C4-2B (cell line): ENCODE data around the gene MRGPRX1.

Experiments
- CTCF ChIP-seq: fragments of 450-650 bp; conservative IDR thresholded peaks from 2 replicates; pipeline ENCODE4 v1.5.1; 2017; ENCODE audit warnings: mild to moderate bottlenecking
- ZFX ChIP-seq: fragments of 450-650 bp; IDR thresholded peaks from 2 replicates; pipeline ENCODE4 v1.6.1; 2017

GRCh38 chr11:18890615-18891014 lies 48.6 kb downstream of the MRGPRX1 start:
- TF ChIP-seq CTCF = no peak
- TF ChIP-seq ZFX = no peak
